B cell (primary cell): ENCODE data around the gene STPG4. TPM values are rescaled to one million over a fixed set of nuclear protein-coding genes. Genes with fewer than 3 reads are reported as not detected.

Experiments used
- ATAC-seq: fragments of 200-7000 bp; cut with Tn5 transposase; one replicate; pipeline ENCODE4 v1.10.0; 2021; ENCODE audit warnings: low read depth, mild to moderate bottlenecking, moderate number of reproducible peaks, moderate library complexity
- CTCF ChIA-PET: fragments of 350-600 bp; sonication (Branson Sonifier 250); formaldehyde crosslinking; loops from one replicate; lab custom pipeline; 2021; ENCODE audit warnings: antibody characterized with exemption, inconsistent platforms; lab: Charles Lee
- POLR2A ChIA-PET: fragments of 350-600 bp; sonication (Branson Sonifier 250); formaldehyde crosslinking; loops from one replicate; lab custom pipeline; 2021; ENCODE audit warnings: antibody characterized with exemption; lab: Charles Lee
- DNase-seq: peaks from one replicate; pipeline ENCODE4 v3.0.0; 2013
- H2AFZ ChIP-seq: 2 replicates; pipeline ENCODE4 v1.6.1; 2012; ENCODE audit warnings: mild to moderate bottlenecking, low read depth, low read length; ENCODE audit not compliant: insufficient read depth, poor library complexity, severe bottlenecking
- H3K27ac ChIP-seq, 2 donors: 1 replicate in 1 of 2; 2 replicates in 1 of 2; pipeline ENCODE4 v1.5.1; 2012 to 2013; ENCODE audit warnings: low read length in 2 of 2, mild to moderate bottlenecking in 2 of 2, moderate library complexity in 1 of 2
- H3K27me3 ChIP-seq, 4 experiments: fragments of 200-600 bp in 1 of 4; sonication (generic) in 1 of 4; replicated peaks in 1 of 4; 1 replicate in 2 of 4; 2 replicates in 2 of 4; pipeline versions ENCODE4 v1.6.1 to v1.7.0; 2013 to 2016; ENCODE audit warnings: low read length in 3 of 4, mild to moderate bottlenecking in 2 of 4, mixed read lengths in 1 of 4, moderate library complexity in 1 of 4; ENCODE audit not compliant: insufficient read depth in 4 of 4, control insufficient read depth in 3 of 4; ENCODE audit errors: control extremely low read depth in 1 of 4
- H3K36me3 ChIP-seq, 2 experiments: replicated peaks in 1 of 2; 1 replicate in 1 of 2; 2 replicates in 1 of 2; pipeline versions ENCODE4 v1.6.1 to v1.7.1; 2013; ENCODE audit warnings: low read length in 1 of 2; ENCODE audit not compliant: insufficient read depth in 2 of 2, control insufficient read depth in 1 of 2; ENCODE audit errors: control extremely low read depth in 1 of 2, extremely low read depth in 1 of 2
- H3K4me1 ChIP-seq, 2 donors: fragments of 200-600 bp in 1 of 2; sonication (generic) in 1 of 2; 1 replicate in 1 of 2; 2 replicates in 1 of 2; pipeline versions ENCODE4 v1.5.1 to v1.6.1; 2013 to 2017; ENCODE audit warnings: low read length in 2 of 2; ENCODE audit not compliant: control insufficient read depth in 2 of 2, insufficient read depth in 2 of 2
- H3K4me2 ChIP-seq: replicated peaks from 2 replicates; pipeline ENCODE3; 2012; ENCODE audit warnings: mild to moderate bottlenecking, low read depth, low read length; ENCODE audit not compliant: poor library complexity, severe bottlenecking
- H3K4me3 ChIP-seq, 5 experiments: fragments of 200-600 bp in 1 of 5; sonication (generic) in 1 of 5; 1 replicate in 3 of 5; 2 replicates in 2 of 5; pipeline versions ENCODE4 v1.5.1 to v1.7.0; 2011 to 2016; ENCODE audit warnings: low read length in 4 of 5, mild to moderate bottlenecking in 4 of 5, low read depth in 2 of 5, control low read depth in 1 of 5, moderate library complexity in 1 of 5; ENCODE audit not compliant: insufficient read depth in 1 of 5; ENCODE audit errors: control extremely low read depth in 1 of 5, extremely low read depth in 1 of 5
- H3K79me2 ChIP-seq: fragments of 200-600 bp; sonication (generic); one replicate; pipeline ENCODE4 v1.6.0; 2016; ENCODE audit warnings: low read length; ENCODE audit not compliant: control insufficient read depth, insufficient read depth
- H3K9ac ChIP-seq: fragments of 200-600 bp; sonication (generic); 2 replicates; pipeline ENCODE4 v1.6.1; 2017; ENCODE audit warnings: mild to moderate bottlenecking, low read length, moderate library complexity
- H3K9me3 ChIP-seq, 3 donors: one replicate each; pipeline versions ENCODE4 v1.6.1 to v1.7.1; 2013; ENCODE audit warnings: low read length in 2 of 3; ENCODE audit not compliant: control insufficient read depth in 2 of 3, insufficient read depth in 1 of 3; ENCODE audit errors: control extremely low read depth in 1 of 3
- H4K20me1 ChIP-seq: 2 replicates; pipeline ENCODE4 v1.6.0; 2012; ENCODE audit warnings: mild to moderate bottlenecking, low read length; ENCODE audit not compliant: insufficient read depth, control insufficient read depth, poor library complexity, severe bottlenecking
- H3K27ac Mint-ChIP-seq: one replicate; pipeline ENCODE4 v1.8.0; 2021; ENCODE audit warnings: mixed read lengths
- H3K27me3 Mint-ChIP-seq: one replicate; pipeline ENCODE4 v1.8.0; 2021; ENCODE audit warnings: mixed read lengths
- H3K4me1 Mint-ChIP-seq: one replicate; pipeline ENCODE4 v1.8.0; 2021; ENCODE audit warnings: mixed read lengths
- H3K4me3 Mint-ChIP-seq: one replicate; pipeline ENCODE4 v1.8.0; 2021; ENCODE audit warnings: mixed read lengths
- H3K9me3 Mint-ChIP-seq: one replicate; pipeline ENCODE4 v1.8.0; 2022; ENCODE audit warnings: mixed read lengths; ENCODE audit not compliant: insufficient read depth
- CTCF ChIP-seq: fragments of 200-600 bp; IDR thresholded peaks from one replicate; pipeline ENCODE4 v1.8.0; 2022; ENCODE audit warnings: antibody characterized with exemption, mild to moderate bottlenecking
- WGBS: methylation state at CpG from one replicate; pipeline ENCODE4 v1.1.5; 2013; ENCODE audit warnings: missing lambda C conversion rate; ENCODE audit not compliant: insufficient coverage; 5-methylcytosine and 5-hydroxymethylcytosine counted together
- intact Hi-C: fragments of 100-400 bp; cut with micrococcal nuclease; formaldehyde crosslinking; loops from one replicate; pipeline ENCODE4 v1.10.0; 2022
- polyA plus RNA-seq: library from polyadenylated mRNA; depleted of rRNA; stranded (reverse); fragments of >200 nt; gene quantifications from 2 replicates; pipeline ENCODE4 v1.2.3, GENCODE V29; 2012
- total RNA-seq, 2 donors: library from RNA; stranded (reverse); fragments of 120-200 nt in 1 of 2; gene quantifications; 1 replicate in 1 of 2; 2 replicates in 1 of 2; pipeline versions ENCODE4 v1.2.3 to v1.2.4, GENCODE V29; 2013 to 2022

STPG4 gene
- total and polyA plus RNA-seq, 2 donors (not counting 1 experiment from before 2014, with no cell fraction given): 0.31 to 0.79 TPM

- H2AFZ ChIP-seq: no peak overlapping the region
- CTCF ChIA-PET: no interaction called here
- ATAC-seq (no peak), DNase-seq (no peak)
- H3K79me2 ChIP-seq: no peaks in the 10 kb centered on the region
- no peak for TF ChIP-seq CTCF
- H3K9me3 Mint-ChIP-seq: no peaks in the 10 kb centered on the region
- H3K27ac ChIP-seq: no peak overlapping the region
- POLR2A ChIA-PET: interaction anchor here (0.6 kb wide), 1 partner anchor 11 kb away, joined by 5 read pairs; no protein-coding TSS in a partner anchor
- no peaks in the 10 kb centered on the region for H3K9me3 ChIP-seq
- no peak overlapping the region for H3K4me3 Mint-ChIP-seq
- H3K4me3 ChIP-seq: no peak overlapping the region
- H4K20me1 ChIP-seq: no peaks in the 10 kb centered on the region
- no peak overlapping the region for H3K4me2 ChIP-seq
- H3K27me3 ChIP-seq: no peaks in the 10 kb centered on the region
- H3K27ac Mint-ChIP-seq: no peak overlapping the region
- no CpG with 5 or more reads among the region's 2 CpGs for WGBS
- H3K36me3 ChIP-seq: no peaks in the 10 kb centered on the region
- peaks cover 4 to 10% of the 10 kb centered on the region in 2 donors for H3K4me1 ChIP-seq
- H3K9ac ChIP-seq: no peak overlapping the region
- H3K4me1 Mint-ChIP-seq: peaks cover 7% of the 10 kb centered on the region
- intact Hi-C loops: no loop called here
- peaks cover 3% of the 10 kb centered on the region for H3K27me3 Mint-ChIP-seq
Measured at GRCh38 chr2:47091118-47091517, 64.0 kb downstream of the STPG4 start.

- no peaks in the 10 kb centered on the region for H3K9me3 ChIP-seq
- H3K9ac ChIP-seq: no peak overlapping the region
- no peak overlapping the region for H2AFZ ChIP-seq
- DNase-seq (no peak), ATAC-seq (no peak)
- H3K27ac ChIP-seq: no peak overlapping the region
- ChIA-PET POLR2A (no interaction called here), CTCF (no interaction called here)
- no peaks in the 10 kb centered on the region for H3K9me3 Mint-ChIP-seq
- no peaks in the 10 kb centered on the region for H4K20me1 ChIP-seq
- no peaks in the 10 kb centered on the region for H3K27me3 ChIP-seq
- H3K4me3 ChIP-seq: no peak overlapping the region
- H3K36me3 ChIP-seq: no peaks in the 10 kb centered on the region
- no peak overlapping the region for H3K27ac Mint-ChIP-seq
- H3K4me1 ChIP-seq: peaks cover 11 to 21% of the 10 kb centered on the region in 2 donors
- no peak for TF ChIP-seq CTCF
- H3K4me2 ChIP-seq: no peak overlapping the region
- 66% methylated on average over 6 of the region's 6 CpGs for whole genome bisulfite sequencing
- peaks cover 3% of the 10 kb centered on the region for H3K27me3 Mint-ChIP-seq
- H3K4me3 Mint-ChIP-seq: no peak overlapping the region
- no peaks in the 10 kb centered on the region for H3K79me2 ChIP-seq
- intact Hi-C loops: no loop called here
- peaks cover 17% of the 10 kb centered on the region for H3K4me1 Mint-ChIP-seq
Measured at GRCh38 chr2:47089083-47089464, 66.0 kb downstream of the STPG4 start.
